OCI-LY1 (cell line): Measurements from ENCODE around the gene CDC25B.
"Not testable (repeated sequence)": the region's sequence is repeated elsewhere in the genome, so short reads cannot be mapped to it uniquely, and the experiment has no call there.

Experiments used
- EZH2 ChIP-seq: fragments of 200-600 bp; sonication (generic), shearing (Covaris generic); IDR thresholded peaks from 2 replicates; pipeline ENCODE4 v1.8.0; 2017; ENCODE audit warnings: borderline replicate concordance, mixed run types, mild to moderate bottlenecking, antibody characterized with exemption, low read length, moderate library complexity, mixed read lengths
- TF ChIP-seq, protein P1 (sequence below): fragments of 200-600 bp; sonication (generic), shearing (Covaris generic); IDR thresholded peaks from 2 replicates; pipeline ENCODE4 v1.5.1; 2017; ENCODE audit warnings: mild to moderate bottlenecking, antibody characterized with exemption, low read length, moderate library complexity, mixed read lengths

- TF ChIP-seq EZH2 = not testable (repeated sequence)
- TF ChIP-seq, protein P1, sequence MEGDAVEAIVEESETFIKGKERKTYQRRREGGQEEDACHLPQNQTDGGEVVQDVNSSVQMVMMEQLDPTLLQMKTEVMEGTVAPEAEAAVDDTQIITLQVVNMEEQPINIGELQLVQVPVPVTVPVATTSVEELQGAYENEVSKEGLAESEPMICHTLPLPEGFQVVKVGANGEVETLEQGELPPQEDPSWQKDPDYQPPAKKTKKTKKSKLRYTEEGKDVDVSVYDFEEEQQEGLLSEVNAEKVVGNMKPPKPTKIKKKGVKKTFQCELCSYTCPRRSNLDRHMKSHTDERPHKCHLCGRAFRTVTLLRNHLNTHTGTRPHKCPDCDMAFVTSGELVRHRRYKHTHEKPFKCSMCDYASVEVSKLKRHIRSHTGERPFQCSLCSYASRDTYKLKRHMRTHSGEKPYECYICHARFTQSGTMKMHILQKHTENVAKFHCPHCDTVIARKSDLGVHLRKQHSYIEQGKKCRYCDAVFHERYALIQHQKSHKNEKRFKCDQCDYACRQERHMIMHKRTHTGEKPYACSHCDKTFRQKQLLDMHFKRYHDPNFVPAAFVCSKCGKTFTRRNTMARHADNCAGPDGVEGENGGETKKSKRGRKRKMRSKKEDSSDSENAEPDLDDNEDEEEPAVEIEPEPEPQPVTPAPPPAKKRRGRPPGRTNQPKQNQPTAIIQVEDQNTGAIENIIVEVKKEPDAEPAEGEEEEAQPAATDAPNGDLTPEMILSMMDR = not testable (repeated sequence)
These were observed 1.9 kb upstream of the CDC25B start for GRCh38 chr20:3794168-3794567.
